GM19035 (cell line): ENCODE data around the gene DNAI1.
A peak's percentile ranks its signal among the peaks of the same experiment; 100 is the strongest.
"Not testable (repeated sequence)": the region's sequence is repeated elsewhere in the genome, so short reads cannot be mapped to it uniquely, and the experiment has no call there.

Experiments used
- ATAC-seq: cut with Tn5 transposase; IDR thresholded peaks from one replicate; pipeline ENCODE4 v1.9.1; 2021; ENCODE audit not compliant: unreplicated experiment

The DNAI1 gene

DNA sequence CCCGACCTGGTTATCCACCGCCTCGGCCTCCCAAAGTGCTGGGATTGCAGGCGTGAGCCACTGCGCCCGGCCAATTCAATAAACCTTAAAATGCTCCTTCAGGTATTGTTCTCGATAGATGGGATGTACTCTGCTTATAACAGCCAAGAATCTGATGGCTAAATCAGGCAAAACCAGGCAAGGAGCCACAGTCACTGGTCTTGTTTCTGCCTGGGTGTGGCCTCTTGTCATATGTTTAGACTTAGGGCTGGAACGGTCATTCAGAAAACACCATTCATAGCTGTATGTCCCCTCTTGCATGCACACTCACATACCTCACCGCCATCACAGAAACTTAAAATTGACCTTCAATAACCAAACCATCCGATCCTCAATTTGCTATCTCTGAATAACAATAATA, 8.0 kb upstream of the DNAI1 start:
- no peak for ATAC-seq

DNA sequence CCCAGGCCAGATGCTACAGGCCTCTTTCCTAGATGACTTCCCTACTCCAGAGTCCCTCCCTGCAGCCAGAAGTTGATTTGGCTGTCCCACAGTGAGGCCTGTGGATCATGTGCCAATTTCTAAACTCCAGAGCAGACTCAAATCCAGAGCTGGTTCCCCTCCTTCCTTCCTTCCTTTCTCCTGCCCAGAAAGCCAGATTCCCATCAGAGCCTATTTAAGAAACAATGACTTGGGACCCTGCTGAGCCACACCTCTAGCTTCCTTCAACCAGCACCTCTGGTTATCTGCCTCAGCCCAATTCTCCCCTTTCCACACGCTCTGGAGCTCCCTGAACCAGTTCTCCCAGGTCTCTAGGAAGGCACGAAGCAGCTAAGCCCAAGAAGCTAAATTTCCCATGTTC, 7.5 kb upstream of the DNAI1 start:
- no peak for ATAC-seq

DNA sequence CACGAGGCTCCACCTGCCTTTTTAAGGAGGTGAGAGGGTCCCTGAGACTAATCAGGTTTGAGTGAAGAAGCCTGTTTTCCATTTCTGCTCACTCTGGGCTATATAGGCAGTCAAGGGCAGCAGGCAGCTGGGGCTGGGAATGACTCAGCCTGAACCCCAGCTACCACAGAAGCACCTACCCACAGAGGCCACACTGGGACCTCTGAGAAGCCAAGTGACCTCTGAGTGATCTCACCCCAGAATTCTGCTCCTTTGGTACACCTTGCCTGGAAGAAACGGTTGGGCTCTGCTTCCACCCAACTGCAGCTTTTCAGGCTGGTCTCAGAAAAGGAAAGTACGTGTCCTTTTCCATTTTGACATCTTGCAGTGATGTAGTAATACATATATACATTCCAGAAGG, 7.1 kb upstream of the DNAI1 start:
- ATAC-seq = peak; percentile 82

- ATAC-seq = no peak
Observed at GRCh38 chr9:34452568-34452967, 6.0 kb upstream of the DNAI1 start.

GRCh38 chr9:34454571-34455065, 4.0 kb upstream of the DNAI1 start:
- ATAC-seq = no peak

DNA sequence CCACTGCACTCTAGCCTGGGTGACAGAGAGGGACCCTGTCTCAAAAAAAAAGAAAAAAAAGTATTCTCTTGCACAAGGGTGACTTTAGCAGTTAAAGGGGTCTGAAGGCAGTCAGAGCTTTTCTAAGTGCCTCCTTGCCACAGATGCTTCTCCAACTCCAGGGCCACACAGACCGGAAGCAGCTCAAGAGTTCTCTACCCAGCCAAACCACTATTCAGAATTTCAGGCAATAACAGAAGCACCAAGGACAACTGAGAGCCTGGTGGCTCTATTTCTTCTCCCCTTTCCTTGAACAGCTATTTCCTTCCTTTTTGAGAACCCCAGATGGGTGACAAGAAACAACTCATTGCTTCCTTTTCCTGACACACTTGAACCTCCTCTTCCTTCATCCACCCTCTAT, 2.5 kb upstream of the DNAI1 start:
- no peak for ATAC-seq

DNA sequence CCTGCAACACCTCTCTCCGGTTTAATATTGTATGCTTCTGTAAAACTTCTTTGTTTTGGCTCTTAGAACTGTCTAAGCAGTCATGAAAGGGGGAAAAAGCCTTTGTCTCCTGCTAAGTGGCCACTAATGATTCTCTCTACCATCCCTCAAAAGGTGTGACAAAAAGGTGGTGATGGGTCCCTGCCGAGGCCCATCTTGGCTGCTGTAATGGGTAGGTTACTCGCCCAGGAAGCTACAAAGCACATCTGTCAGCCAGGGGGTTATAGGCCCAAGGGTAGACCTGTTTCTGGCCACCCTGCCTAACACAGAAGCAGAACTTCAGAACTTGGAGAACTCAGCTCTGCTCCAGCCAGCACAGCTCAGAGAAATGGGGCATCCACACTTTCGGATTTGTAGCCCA, 1.9 kb upstream of the DNAI1 start:
- ATAC-seq = no peak

GRCh38 chr9:34457266-34458012, 1.2 kb upstream of the DNAI1 start:
- no peak for ATAC-seq

- ATAC-seq = no peak
Observed at GRCh38 chr9:34458959-34459340, 345 bp downstream of the DNAI1 start.

- no peak for ATAC-seq
Observed at GRCh38 chr9:34459356-34459755, 751 bp downstream of the DNAI1 start.

- ATAC-seq = no peak
Observed at GRCh38 chr9:34459941-34460340, 1.3 kb downstream of the DNAI1 start.

GRCh38 chr9:34463098-34463900, 4.7 kb downstream of the DNAI1 start:
- no peak for ATAC-seq

DNA sequence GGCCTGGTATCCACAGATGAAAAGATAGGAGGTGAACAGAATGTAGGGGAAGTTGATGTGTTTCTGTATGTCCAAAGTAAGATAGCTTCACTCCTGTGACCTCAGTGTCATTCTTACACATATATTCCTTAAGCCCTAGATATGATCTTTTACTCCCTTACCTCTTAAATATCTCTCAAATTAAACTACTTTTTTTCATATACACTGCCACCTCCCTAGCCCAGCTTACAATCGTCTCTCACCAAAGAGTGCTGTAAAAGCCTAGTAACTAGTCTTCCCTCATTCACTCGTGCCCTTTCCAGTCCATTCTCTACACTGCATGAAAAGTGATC, 5.3 kb downstream of the DNAI1 start:
- no peak for ATAC-seq

DNA sequence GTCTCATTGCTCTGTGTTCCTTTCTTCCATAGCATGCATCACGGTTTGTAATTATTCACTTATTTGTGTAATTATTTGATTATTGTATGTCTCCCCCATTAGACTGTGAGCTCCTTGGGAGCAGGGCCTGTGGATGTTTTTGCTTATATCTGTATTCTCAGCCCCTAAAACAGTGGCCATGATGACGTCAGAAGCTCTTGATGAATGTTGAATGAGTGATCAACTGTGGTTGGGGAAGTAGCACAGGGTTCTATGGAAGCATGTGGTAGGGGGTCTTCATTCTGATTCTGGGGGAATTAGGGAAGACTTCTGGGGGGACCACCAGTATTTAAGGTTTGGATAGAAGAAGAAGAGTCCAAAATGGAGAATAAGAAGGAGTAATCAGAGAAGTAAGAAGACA, 6.0 kb downstream of the DNAI1 start:
- ATAC-seq = no peak

DNA sequence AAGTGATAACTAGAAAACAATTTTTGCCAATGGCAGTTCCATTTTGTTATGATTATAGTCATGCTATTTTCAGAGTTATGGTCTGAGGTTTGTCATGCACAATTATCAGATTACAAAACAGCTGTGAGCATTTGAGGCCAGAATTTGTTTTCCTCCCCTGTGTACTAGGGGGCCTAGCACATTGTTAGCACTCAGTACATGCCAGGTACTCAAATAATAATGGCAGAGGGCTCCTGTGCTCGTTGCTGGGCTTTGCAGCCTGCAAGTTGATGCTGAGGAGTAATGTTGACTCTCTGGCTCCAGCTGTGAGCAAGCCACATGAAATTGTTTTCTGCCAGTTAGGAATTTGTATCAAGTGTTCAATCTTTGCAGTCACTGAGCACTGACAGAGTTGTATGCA, 6.9 kb downstream of the DNAI1 start:
- no peak for ATAC-seq

DNA sequence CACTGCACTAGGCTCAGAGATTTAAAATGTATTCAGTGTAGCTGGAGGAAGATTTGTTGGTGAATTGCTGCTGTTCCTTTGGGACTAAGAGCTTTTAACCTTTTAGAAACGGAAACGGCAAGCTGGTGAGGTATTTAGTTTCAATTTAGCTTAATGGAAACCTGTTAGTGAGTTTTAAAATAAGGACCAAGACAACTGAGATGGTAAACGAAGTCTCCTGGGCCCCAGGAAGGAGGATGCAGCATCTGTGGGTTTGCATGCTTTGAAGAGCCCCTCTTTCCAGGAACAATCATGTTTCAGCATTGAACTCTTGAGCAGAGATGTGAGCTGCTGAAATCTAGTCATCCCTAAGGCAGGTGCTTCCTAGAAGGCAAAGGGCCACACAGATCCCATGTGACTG, 16.5 kb downstream of the DNAI1 start:
- no peak for ATAC-seq

DNA sequence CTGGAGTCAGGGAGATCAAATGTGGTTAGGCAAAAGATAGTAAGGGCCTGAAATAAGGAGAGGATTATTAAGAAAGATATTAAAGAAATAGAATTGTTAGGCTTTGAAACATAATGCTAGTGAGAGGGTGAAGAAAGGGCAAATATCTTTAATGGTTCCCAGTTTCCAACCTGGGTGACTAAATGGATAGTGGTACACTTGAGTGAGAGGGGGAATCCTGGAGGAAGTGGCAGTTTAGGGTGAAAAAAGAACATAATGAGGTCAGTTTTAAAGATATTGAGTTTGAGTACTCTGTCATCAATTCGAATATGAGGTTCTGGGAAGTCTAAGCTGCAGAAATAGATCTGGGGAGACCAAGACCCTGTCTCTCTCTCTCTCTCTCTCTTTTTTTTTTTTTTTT, 18.9 kb downstream of the DNAI1 start:
- no peak for ATAC-seq

DNA sequence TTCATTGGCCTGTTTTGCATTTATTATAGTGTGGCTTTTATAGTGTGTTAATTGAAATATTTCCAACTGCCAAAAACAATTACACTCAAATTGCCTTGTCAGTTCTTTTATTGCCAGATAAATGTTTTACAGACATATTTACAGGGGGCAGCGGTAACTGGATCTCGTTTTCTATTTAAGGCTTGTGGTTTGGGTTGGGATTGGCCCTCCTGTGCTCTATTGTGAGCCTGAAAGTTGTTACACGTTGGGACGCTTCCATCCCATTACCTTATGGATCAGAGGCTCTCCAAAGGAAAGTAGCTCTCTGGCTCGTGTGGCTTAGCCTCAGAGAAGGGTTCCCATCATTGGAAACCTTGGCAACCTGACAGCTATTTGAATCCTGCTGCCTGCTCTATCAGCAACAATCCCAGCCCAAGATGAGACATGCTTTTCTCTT, 20.8 kb downstream of the DNAI1 start:
- no peak for ATAC-seq

- ATAC-seq = not testable (repeated sequence)
Observed at GRCh38 chr9:34481620-34482019, 23.0 kb downstream of the DNAI1 start.

- not testable (repeated sequence) for ATAC-seq
Observed at GRCh38 chr9:34482746-34483145, 24.1 kb downstream of the DNAI1 start.

GRCh38 chr9:34484678-34485077, 26.1 kb downstream of the DNAI1 start:
- no peak for ATAC-seq

DNA sequence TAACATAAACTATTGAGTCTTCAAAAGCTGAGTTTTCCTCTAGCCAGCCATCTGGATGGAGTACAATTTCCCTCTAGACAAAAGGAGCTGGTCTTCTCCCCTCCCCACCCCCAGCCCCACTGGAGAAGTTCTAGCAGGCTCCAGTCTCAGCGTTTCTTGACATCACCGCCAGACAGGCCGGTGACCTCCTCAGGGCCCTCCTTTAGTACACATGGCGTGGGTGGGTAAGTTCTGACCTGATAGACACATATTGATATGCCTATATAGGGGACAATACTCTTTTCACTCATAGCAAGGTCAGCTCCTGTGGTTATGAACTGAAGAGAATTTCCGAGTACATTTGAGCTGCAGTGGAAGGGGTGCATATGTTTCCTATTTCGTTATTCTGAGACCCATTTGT, 27.2 kb downstream of the DNAI1 start:
- ATAC-seq = no peak
